SH-SY5Y (cell line): ENCODE measurements around the gene JAZF1.

ENCODE experiments used
- GATA2 ChIP-seq: IDR thresholded peaks from 2 replicates; pipeline ENCODE4 v1.6.1; 2011; ENCODE audit warnings: mild to moderate bottlenecking, low read depth, low read length
- GATA3 ChIP-seq: IDR thresholded peaks from 2 replicates; pipeline ENCODE4 v1.6.1; 2011; ENCODE audit warnings: low read depth, mild to moderate bottlenecking, low read length, moderate library complexity

JAZF1 gene

GRCh38 chr7:27916372-27916771, 264.2 kb downstream of the JAZF1 start:
- TF ChIP-seq GATA3, result no peak

- TF ChIP-seq GATA3 (no peak), GATA2 (no peak)
Measured at GRCh38 chr7:27914409-27914808, 266.2 kb downstream of the JAZF1 start.

- TF ChIP-seq GATA3, result no peak
Measured at GRCh38 chr7:27912751-27913150, 267.8 kb downstream of the JAZF1 start.

GRCh38 chr7:27911920-27912319, 268.7 kb downstream of the JAZF1 start:
- TF ChIP-seq GATA2, result no peak
- TF ChIP-seq GATA3, result no peak

GRCh38 chr7:27910326-27910725, 270.3 kb downstream of the JAZF1 start:
- TF ChIP-seq GATA2, result no peak
- TF ChIP-seq GATA3, result no peak

- TF ChIP-seq GATA3 (no peak), GATA2 (no peak)
Measured at GRCh38 chr7:27908534-27909165, 271.9 kb downstream of the JAZF1 start.

GRCh38 chr7:27906385-27907091, 274.1 kb downstream of the JAZF1 start:
- TF ChIP-seq GATA2 (no peak), GATA3 (no peak)

- TF ChIP-seq GATA3 (no peak), GATA2 (no peak)
Measured at GRCh38 chr7:27905951-27906350, 274.6 kb downstream of the JAZF1 start.

- no peak for TF ChIP-seq GATA3
- TF ChIP-seq GATA2, result no peak
Measured at GRCh38 chr7:27901028-27901760, 279.4 kb downstream of the JAZF1 start.

GRCh38 chr7:27900006-27900405, 280.6 kb downstream of the JAZF1 start:
- TF ChIP-seq GATA2 (no peak), GATA3 (no peak)

GRCh38 chr7:27899601-27900000, 281.0 kb downstream of the JAZF1 start:
- TF ChIP-seq GATA3 (no peak), GATA2 (no peak)

GRCh38 chr7:27897441-27897847, 283.2 kb downstream of the JAZF1 start:
- TF ChIP-seq GATA3, result no peak
- no peak for TF ChIP-seq GATA2

GRCh38 chr7:27897001-27897400, 283.6 kb downstream of the JAZF1 start:
- TF ChIP-seq GATA3, result no peak

GRCh38 chr7:27895551-27895950, 285.0 kb downstream of the JAZF1 start:
- TF ChIP-seq GATA3 (no peak), GATA2 (no peak)

- TF ChIP-seq GATA2 (no peak), GATA3 (no peak)
Measured at GRCh38 chr7:27890205-27890849, 290.3 kb downstream of the JAZF1 start.
